Upper lobe of left lung (tissue), 4 donors: Measurements from ENCODE around the gene GPR84.

Source experiments
- CTCF ChIP-seq, 6 experiments: fragments of 450-650 bp in 4 of 6; fragments of 200-600 bp in 2 of 6; sonication (generic) in 2 of 6; IDR thresholded peaks; one replicate each; pipeline ENCODE4 v1.5.1; 2016 to 2019; ENCODE audit warnings: antibody characterized with exemption in 6 of 6
- POLR2A ChIP-seq, 4 donors: fragments of 450-650 bp; IDR thresholded peaks; one replicate each; pipeline ENCODE4 v1.5.1; 2016 to 2017; ENCODE audit warnings: antibody characterized with exemption in 4 of 4, mild to moderate bottlenecking in 2 of 4
- POLR2AphosphoS5 ChIP-seq, 2 donors: sonication (generic); formaldehyde crosslinking; IDR thresholded peaks; one replicate each; pipeline ENCODE4 v1.5.1; 2017; ENCODE audit warnings: antibody characterized with exemption in 2 of 2

GRCh38 chr12:54377007-54377406 lies 12.7 kb upstream of the GPR84 start:
- TF ChIP-seq CTCF (IDR thresholded peaks at IDR 0.05) (no peak), POLR2AphosphoS5 (IDR thresholded peaks at IDR 0.05) (no peak), POLR2A (IDR thresholded peaks at IDR 0.05) (no peak)
